SK-N-SH (cell line): ENCODE measurements around the gene S100A4. TPM values are rescaled to one million over a fixed set of nuclear protein-coding genes. Genes with fewer than 3 reads are reported as not detected.

ENCODE experiments used
- CTCF ChIA-PET: fragments of 300-600, 350-600 bp; formaldehyde crosslinking; extraction: SDS; loops from one replicate; lab custom pipeline; 2021; lab: Yijun Ruan, JAX
- POLR2A ChIA-PET: fragments of 350-600 bp; sonication (Branson Sonifier 250); formaldehyde crosslinking; extraction: SDS; loops from one replicate; lab custom pipeline; 2020; ENCODE audit warnings: antibody characterized with exemption, inconsistent platforms; lab: Yijun Ruan, JAX
- DNase-seq: peaks from one replicate; pipeline ENCODE4 v3.0.0; 2012
- H2AFZ ChIP-seq: fragments of 200-600 bp; sonication (generic); 2 replicates; pipeline ENCODE4 v1.8.1; 2016; ENCODE audit warnings: antibody characterized with exemption, mild to moderate bottlenecking, low read depth
- H3F3A ChIP-seq: fragments of 200-600 bp; sonication (generic); replicated peaks from 2 replicates; pipeline ENCODE3; 2016; ENCODE audit warnings: antibody characterized with exemption, mild to moderate bottlenecking; ENCODE audit not compliant: insufficient read depth
- H3K27ac ChIP-seq, 2 experiments: fragments of 200-500 bp in 1 of 2; fragments of 200-600 bp in 1 of 2; sonication (Bioruptor generic) in 1 of 2; sonication (generic), shearing (Covaris generic) in 1 of 2; 2 replicates each; pipeline versions ENCODE4 v1.5.1 to v1.6.1; 2014 to 2016; ENCODE audit warnings: low read depth in 2 of 2, inconsistent platforms in 1 of 2, low read length in 1 of 2, mild to moderate bottlenecking in 1 of 2, mixed read lengths in 1 of 2
- H3K27me3 ChIP-seq: fragments of 200-600 bp; sonication (generic), shearing (Covaris generic); 2 replicates; pipeline ENCODE4 v1.6.1; 2016; ENCODE audit warnings: mixed run types; ENCODE audit not compliant: insufficient read depth
- H3K36me3 ChIP-seq, 2 experiments: fragments of 200-500 bp in 1 of 2; fragments of 200-600 bp in 1 of 2; sonication (Bioruptor generic) in 1 of 2; sonication (generic) in 1 of 2; replicated peaks in 1 of 2; 2 replicates each; pipeline versions ENCODE3 to v1.5.1; 2014 to 2016; ENCODE audit warnings: low read length in 1 of 2, mild to moderate bottlenecking in 1 of 2; ENCODE audit not compliant: insufficient read depth in 2 of 2, control insufficient read depth in 1 of 2
- H3K4me1 ChIP-seq, 2 experiments: fragments of 200-500 bp in 1 of 2; fragments of 200-600 bp in 1 of 2; sonication (Bioruptor generic) in 1 of 2; sonication (generic), shearing (Covaris generic) in 1 of 2; 2 replicates each; pipeline versions ENCODE4 v1.5.1 to v1.6.1; 2014 to 2016; ENCODE audit warnings: low read depth in 1 of 2, low read length in 1 of 2, mixed run types in 1 of 2; ENCODE audit not compliant: insufficient read depth in 2 of 2, control insufficient read depth in 1 of 2
- H3K4me2 ChIP-seq: fragments of 200-600 bp; sonication (generic), shearing (Covaris generic); 2 replicates; pipeline ENCODE4 v1.6.1; 2017; ENCODE audit warnings: mixed run types
- H3K4me3 ChIP-seq, 2 experiments: fragments of 200-500 bp in 1 of 2; fragments of 200-600 bp in 1 of 2; sonication (Bioruptor generic) in 1 of 2; sonication (generic), shearing (Covaris generic) in 1 of 2; 2 replicates each; pipeline versions ENCODE4 v1.5.1 to v1.8.1; 2014 to 2016; ENCODE audit warnings: low read depth in 2 of 2, inconsistent platforms in 1 of 2, low read length in 1 of 2, mild to moderate bottlenecking in 1 of 2, mixed read lengths in 1 of 2, moderate library complexity in 1 of 2
- H3K79me2 ChIP-seq: fragments of 200-600 bp; sonication (generic); 2 replicates; pipeline ENCODE4 v1.8.1; 2017; ENCODE audit warnings: mild to moderate bottlenecking; ENCODE audit not compliant: insufficient read depth
- H3K9ac ChIP-seq: fragments of 200-600 bp; sonication (generic); 2 replicates; pipeline ENCODE4 v1.6.1; 2017; ENCODE audit warnings: mixed run types
- H3K9me2 ChIP-seq: fragments of 200-600 bp; sonication (generic); 2 replicates; pipeline ENCODE4 v1.6.1; 2017; ENCODE audit warnings: mixed run types
- H3K9me3 ChIP-seq: fragments of 200-600 bp; sonication (generic); 2 replicates; pipeline ENCODE4 v1.6.1; 2017; ENCODE audit warnings: mixed run types, mild to moderate bottlenecking, moderate library complexity
- H4K20me1 ChIP-seq: fragments of 200-600 bp; sonication (generic); 2 replicates; pipeline ENCODE4 v1.6.1; 2017; ENCODE audit warnings: mild to moderate bottlenecking, mixed run types; ENCODE audit not compliant: insufficient read depth
- CTCF ChIP-seq: fragments of 200-600 bp; sonication (generic); IDR thresholded peaks from 2 replicates; pipeline ENCODE4 v1.6.1; 2017; ENCODE audit warnings: antibody characterized with exemption, mild to moderate bottlenecking, moderate library complexity
- EP300 ChIP-seq, 2 experiments: IDR thresholded peaks; 2 replicates each; pipeline versions ENCODE4 v1.4.0 to v1.6.1; 2012; ENCODE audit warnings: borderline replicate concordance in 1 of 2, low read depth in 1 of 2, low read length in 1 of 2
- IRF3 ChIP-seq: fragments of 150-350 bp; IDR thresholded peaks from 2 replicates; pipeline ENCODE4 v1.6.1; 2016; ENCODE audit warnings: mild to moderate bottlenecking, low read depth, low read length
- JUND ChIP-seq: IDR thresholded peaks from 2 replicates; pipeline ENCODE4 v1.4.0; 2012
- NFIC ChIP-seq: IDR thresholded peaks from 2 replicates; pipeline ENCODE4 v1.4.0; 2012; ENCODE audit warnings: borderline replicate concordance
- NRF1 ChIP-seq: IDR thresholded peaks from 2 replicates; pipeline ENCODE4 v1.6.1; 2012; ENCODE audit warnings: low read depth, mild to moderate bottlenecking, low read length
- RAD21 ChIP-seq: IDR thresholded peaks from 2 replicates; pipeline ENCODE4 v1.6.1; 2012; ENCODE audit warnings: mild to moderate bottlenecking, low read length
- REST ChIP-seq: IDR thresholded peaks from 2 replicates; pipeline ENCODE4 v1.6.1; 2012; ENCODE audit warnings: mild to moderate bottlenecking, low read depth, low read length, moderate library complexity
- SMC3 ChIP-seq: IDR thresholded peaks from 2 replicates; pipeline ENCODE4 v1.6.1; 2012; ENCODE audit warnings: low read depth, low read length, improper control_type of control experiment
- TAF1 ChIP-seq: IDR thresholded peaks from 2 replicates; pipeline ENCODE4 v1.6.1; 2012; ENCODE audit warnings: low read depth, mild to moderate bottlenecking, low read length, moderate library complexity, borderline replicate concordance
- WGBS: methylation state at CpG from one replicate; pipeline ENCODE4 v1.1.6; 2017; ENCODE audit warnings: low lambda C conversion rate; 5-methylcytosine and 5-hydroxymethylcytosine counted together
- polyA plus RNA-seq, 3 experiments: library from polyadenylated mRNA; depleted of rRNA; stranded (reverse); fragments of >200 nt; gene quantifications; 2 replicates each; pipeline ENCODE4 v1.2.3, GENCODE V29; 2012

S100A4 gene
- polyA plus RNA-seq, 1 of the 3 experiments (the other 2 are of a cell fraction): 25.4 TPM

- TF ChIP-seq REST: no peak
- no peak for TF ChIP-seq JUND
- no peak for TF ChIP-seq CTCF
- no peak for TF ChIP-seq NRF1
- no peak for TF ChIP-seq EP300 (IDR thresholded peaks at IDR 0.05; ENCODE audit: borderline replicate concordance in 1 of 2, low read depth in 1 of 2, low read length in 1 of 2)
- TF ChIP-seq NFIC: no peak
- no peak for TF ChIP-seq IRF3
Measured at GRCh38 chr1:153495536-153495935, 50.1 kb downstream of the S100A4 start (continued).

- H4K20me1 ChIP-seq: no peaks in the 10 kb centered on the region
- POLR2A ChIA-PET: no interaction called here
- H3F3A ChIP-seq: peaks cover 12% of the 10 kb centered on the region
- no peaks in the 10 kb centered on the region for H3K36me3 ChIP-seq
- H3K4me2 ChIP-seq: no peak overlapping the region
- no peak overlapping the region for H3K27ac ChIP-seq
- 42% methylated on average over 5 of the region's 6 CpGs for WGBS
- CTCF ChIA-PET: interaction anchor here (0.6 to 16.0 kb wide), 65 partner anchors 9 to 859 kb away, joined by 3 to 336 read pairs (median 4); partner anchors contain the start of genes PGLYRP4, S100A12, S100A6 and S100A8
- no peaks in the 10 kb centered on the region for H3K9me2 ChIP-seq
- H3K27me3 ChIP-seq: peaks cover 10% of the 10 kb centered on the region; the same call in 1 of the 2 replicates
- DNase-seq: peak; percentile 79
- peaks cover 0 to 5% of the 10 kb centered on the region in 2 experiments; a peak in 1 of 4 replicates for H3K4me1 ChIP-seq
- no peak overlapping the region for H3K9ac ChIP-seq
- peak; percentile 88 for TF ChIP-seq RAD21
- TF ChIP-seq TAF1: no peak
- TF ChIP-seq SMC3: peak; percentile 85
- TF ChIP-seq CTCF: peak; percentile 96
- H3K9me3 ChIP-seq: no peaks in the 10 kb centered on the region
- no peak overlapping the region; a peak in 1 of 4 replicates for H3K4me3 ChIP-seq
- no peak overlapping the region for H2AFZ ChIP-seq
- H3K79me2 ChIP-seq: no peaks in the 10 kb centered on the region
Measured at GRCh38 chr1:153494976-153495535, 50.5 kb downstream of the S100A4 start.

Other genes with a start within 250 kb of the S100A4 start
- not detected in 2 replicates for gene PGLYRP3, start 232.9 kb downstream of the S100A4 start, polyA plus RNA-seq (2012; rRNA removed)
- gene PGLYRP4, start 197.0 kb downstream of the S100A4 start, polyA plus RNA-seq (2012; rRNA removed): not detected in 2 replicates
- not detected in 2 replicates for gene S100A9, start 188.0 kb downstream of the S100A4 start, polyA plus RNA-seq (2012; rRNA removed)
- gene S100A12, start 170.2 kb downstream of the S100A4 start, polyA plus RNA-seq (2012; rRNA removed): not detected in 2 replicates
- gene S100A8, start 154.7 kb downstream of the S100A4 start, polyA plus RNA-seq (2012; rRNA removed): not detected in 2 replicates
- gene S100A7A, start 129.3 kb downstream of the S100A4 start, polyA plus RNA-seq (2012; rRNA removed): not detected in 2 replicates
- not detected in 2 replicates for gene S100A7, start 85.2 kb downstream of the S100A4 start, polyA plus RNA-seq (2012; rRNA removed)
- 844 and 895 TPM in 2 replicates for gene S100A6, start 9.8 kb downstream of the S100A4 start, polyA plus RNA-seq (2012; rRNA removed)
- gene S100A5, start 4.9 kb downstream of the S100A4 start, polyA plus RNA-seq (2012; rRNA removed): 0.15 TPM in 1 of 2 replicates, not detected in the other
- gene S100A3, start 3.5 kb upstream of the S100A4 start, polyA plus RNA-seq (2012; rRNA removed): 11.8 and 13.1 TPM in 2 replicates
- 27.3 and 31.4 TPM in 2 replicates for gene S100A2, start 20.0 kb upstream of the S100A4 start, polyA plus RNA-seq (2012; rRNA removed)
- 512 and 521 TPM in 2 replicates for gene S100A16, start 67.3 kb upstream of the S100A4 start, polyA plus RNA-seq (2012; rRNA removed)
- gene S100A14, start 70.5 kb upstream of the S100A4 start, polyA plus RNA-seq (2012; rRNA removed): 0.15 TPM in 1 of 2 replicates, not detected in the other
- gene S100A13, start 81.7 kb upstream of the S100A4 start, polyA plus RNA-seq (2012; rRNA removed): 12.3 and 17.1 TPM in 2 replicates
- 0.18 TPM in 1 of 2 replicates, not detected in the other for gene S100A1, start 82.6 kb upstream of the S100A4 start, polyA plus RNA-seq (2012; rRNA removed)
- gene CHTOP, start 88.3 kb upstream of the S100A4 start, polyA plus RNA-seq (2012; rRNA removed): 76.7 and 84.9 TPM in 2 replicates
- gene SNAPIN, start 112.9 kb upstream of the S100A4 start, polyA plus RNA-seq (2012; rRNA removed): 57.6 and 61.7 TPM in 2 replicates
- 189 and 236 TPM in 2 replicates for gene ILF2, start 125.2 kb upstream of the S100A4 start, polyA plus RNA-seq (2012; rRNA removed)
- gene NPR1, start 132.9 kb upstream of the S100A4 start, polyA plus RNA-seq (2012; rRNA removed): 0.05 and 0.12 TPM in 2 replicates
- 64.3 and 80.9 TPM in 2 replicates for gene INTS3, start 182.2 kb upstream of the S100A4 start, polyA plus RNA-seq (2012; rRNA removed)
- 7.6 and 9.0 TPM in 2 replicates for gene SLC27A3, start 229.6 kb upstream of the S100A4 start, polyA plus RNA-seq (2012; rRNA removed)